Measurements from ENCODE around the gene EIF4B. TPM values are rescaled to one million over a fixed set of nuclear protein-coding genes. Genes with fewer than 3 reads are reported as not detected.

Gene EIF4B
- total RNA-seq, 2 donors from 2014 or later: 596 to 655 TPM

GRCh38 chr12:53060064-53060720 is 53.9 kb downstream of the EIF4B start:
- Histone ChIP-seq H3K27me3 (ENCODE audit: control insufficient read depth, insufficient read depth, low read length, poor library complexity, severe bottlenecking) (no peaks in the 10 kb centered on the region), H3K9ac (ENCODE audit: extremely low read depth, low read length, poor library complexity, severe bottlenecking) (no peak overlapping the region), H3K27ac (ENCODE audit: low read depth, low read length) (no peak overlapping the region), H3K36me3 (ENCODE audit: control insufficient read depth, insufficient read depth, low read length) (peaks cover 11% of the 10 kb centered on the region), H3K4me3 (ENCODE audit: low read length) (no peak overlapping the region), H3K4me1 (ENCODE audit: control insufficient read depth, insufficient read depth, low read length) (no peaks in the 10 kb centered on the region), H3K9me3 (ENCODE audit: control insufficient read depth, low read length) (no peaks in the 10 kb centered on the region)
- no peak for DNase-seq
- 93 to 100% methylated on average over 5 to 17 of the region's 17 CpGs for WGBS, 2 experiments (ENCODE audit: insufficient coverage in 1 of 2, insufficient read length in 1 of 2)
- Mint-ChIP-seq H3K27ac (no peak overlapping the region), H3K4me3 (no peak overlapping the region), H3K4me1 (peaks cover 7% of the 10 kb centered on the region), H3K36me3 (ENCODE audit: low read depth) (peaks cover 13% of the 10 kb centered on the region), H3K27me3 (ENCODE audit: insufficient read depth) (peaks cover 19% of the 10 kb centered on the region), H3K9me3 (no peaks in the 10 kb centered on the region)
- TF ChIP-seq, protein P1, sequence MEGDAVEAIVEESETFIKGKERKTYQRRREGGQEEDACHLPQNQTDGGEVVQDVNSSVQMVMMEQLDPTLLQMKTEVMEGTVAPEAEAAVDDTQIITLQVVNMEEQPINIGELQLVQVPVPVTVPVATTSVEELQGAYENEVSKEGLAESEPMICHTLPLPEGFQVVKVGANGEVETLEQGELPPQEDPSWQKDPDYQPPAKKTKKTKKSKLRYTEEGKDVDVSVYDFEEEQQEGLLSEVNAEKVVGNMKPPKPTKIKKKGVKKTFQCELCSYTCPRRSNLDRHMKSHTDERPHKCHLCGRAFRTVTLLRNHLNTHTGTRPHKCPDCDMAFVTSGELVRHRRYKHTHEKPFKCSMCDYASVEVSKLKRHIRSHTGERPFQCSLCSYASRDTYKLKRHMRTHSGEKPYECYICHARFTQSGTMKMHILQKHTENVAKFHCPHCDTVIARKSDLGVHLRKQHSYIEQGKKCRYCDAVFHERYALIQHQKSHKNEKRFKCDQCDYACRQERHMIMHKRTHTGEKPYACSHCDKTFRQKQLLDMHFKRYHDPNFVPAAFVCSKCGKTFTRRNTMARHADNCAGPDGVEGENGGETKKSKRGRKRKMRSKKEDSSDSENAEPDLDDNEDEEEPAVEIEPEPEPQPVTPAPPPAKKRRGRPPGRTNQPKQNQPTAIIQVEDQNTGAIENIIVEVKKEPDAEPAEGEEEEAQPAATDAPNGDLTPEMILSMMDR (conservative IDR thresholded peaks at IDR 0.05): no peak

- no peak for DNase-seq
- peaks cover 17% of the 10 kb centered on the region for H3K27me3 Mint-ChIP-seq (ENCODE audit: insufficient read depth)
- no peak overlapping the region for H3K4me3 ChIP-seq (ENCODE audit: low read length)
- H3K36me3 Mint-ChIP-seq (ENCODE audit: low read depth): peaks cover 15% of the 10 kb centered on the region
- WGBS, 2 experiments (ENCODE audit: insufficient coverage in 1 of 2, insufficient read length in 1 of 2): 90 to 94% methylated on average over 2 to 18 of the region's 18 CpGs
- H3K9ac ChIP-seq (ENCODE audit: extremely low read depth, low read length, poor library complexity, severe bottlenecking): no peak overlapping the region
- H3K27ac ChIP-seq (ENCODE audit: low read depth, low read length): no peak overlapping the region
- no peaks in the 10 kb centered on the region for H3K9me3 ChIP-seq (ENCODE audit: control insufficient read depth, low read length)
- peaks cover 11% of the 10 kb centered on the region for H3K36me3 ChIP-seq (ENCODE audit: control insufficient read depth, insufficient read depth, low read length)
- H3K4me1 Mint-ChIP-seq: peaks cover 7% of the 10 kb centered on the region
- no peaks in the 10 kb centered on the region for H3K4me1 ChIP-seq (ENCODE audit: control insufficient read depth, insufficient read depth, low read length)
- TF ChIP-seq, protein P1 (conservative IDR thresholded peaks at IDR 0.05): no peak
- no peak overlapping the region for H3K27ac Mint-ChIP-seq
- no peak overlapping the region for H3K4me3 Mint-ChIP-seq
- no peaks in the 10 kb centered on the region for H3K9me3 Mint-ChIP-seq
- no peaks in the 10 kb centered on the region for H3K27me3 ChIP-seq (ENCODE audit: control insufficient read depth, insufficient read depth, low read length, poor library complexity, severe bottlenecking)
These were observed 54.5 kb downstream of the EIF4B start for GRCh38 chr12:53060721-53061276.

DNA sequence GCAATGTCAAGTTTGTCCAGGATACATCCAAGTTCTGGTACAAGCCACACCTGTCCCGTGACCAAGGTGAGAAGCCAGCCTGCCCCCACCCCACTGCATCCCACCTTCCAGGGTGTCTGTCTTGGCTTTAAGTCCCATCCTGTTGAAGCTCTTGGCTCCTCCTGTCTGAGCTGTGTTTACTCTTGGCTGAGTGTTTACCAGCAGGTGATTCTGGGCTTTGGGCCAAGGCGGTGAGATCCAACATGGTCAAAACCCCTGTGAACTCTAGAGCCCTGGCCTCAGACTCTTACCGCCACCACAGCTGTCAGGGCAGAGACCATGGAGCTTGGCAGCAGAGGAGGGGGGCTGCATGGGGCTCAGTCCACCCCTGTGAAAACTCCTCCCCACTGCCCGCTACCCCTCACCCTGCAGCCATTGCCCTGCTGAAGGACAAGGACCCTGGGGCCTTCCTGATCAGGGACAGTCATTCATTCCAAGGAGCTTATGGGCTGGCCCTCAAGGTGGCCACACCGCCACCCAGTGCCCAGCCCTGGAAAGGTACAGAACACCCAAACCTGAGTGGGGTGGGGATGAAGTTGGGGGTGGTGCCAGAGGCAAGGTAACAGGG is 55.3 kb downstream of the EIF4B start:
- H3K4me3 Mint-ChIP-seq: no peak overlapping the region
- DNase-seq: peak; percentile 86
- H3K9me3 Mint-ChIP-seq: no peaks in the 10 kb centered on the region
- 90 to 93% methylated on average over 3 to 5 of the region's 5 CpGs for WGBS, 2 experiments (ENCODE audit: insufficient coverage in 1 of 2, insufficient read length in 1 of 2)
- H3K27me3 Mint-ChIP-seq (ENCODE audit: insufficient read depth): peaks cover 16% of the 10 kb centered on the region
- TF ChIP-seq, protein P1 (conservative IDR thresholded peaks at IDR 0.05): peak; percentile 66
- peaks cover 21% of the 10 kb centered on the region for H3K36me3 Mint-ChIP-seq (ENCODE audit: low read depth)
- peaks cover 10% of the 10 kb centered on the region for H3K36me3 ChIP-seq (ENCODE audit: control insufficient read depth, insufficient read depth, low read length)
- peaks cover 9% of the 10 kb centered on the region for H3K4me1 Mint-ChIP-seq
- no peak overlapping the region for H3K27ac ChIP-seq (ENCODE audit: low read depth, low read length)
- H3K27me3 ChIP-seq (ENCODE audit: control insufficient read depth, insufficient read depth, low read length, poor library complexity, severe bottlenecking): no peaks in the 10 kb centered on the region
- no peaks in the 10 kb centered on the region for H3K4me1 ChIP-seq (ENCODE audit: control insufficient read depth, insufficient read depth, low read length)
- H3K4me3 ChIP-seq (ENCODE audit: low read length): no peak overlapping the region
- no peaks in the 10 kb centered on the region for H3K9me3 ChIP-seq (ENCODE audit: control insufficient read depth, low read length)
- H3K9ac ChIP-seq (ENCODE audit: extremely low read depth, low read length, poor library complexity, severe bottlenecking): no peak overlapping the region
- H3K27ac Mint-ChIP-seq: peak overlapping the region; percentile 61

Data from endodermal cell (in vitro differentiated cells).